Measurements from ENCODE around the gene CRB3. TPM values are rescaled to one million over a fixed set of nuclear protein-coding genes. Genes with fewer than 3 reads are reported as not detected.

Gene CRB3
- total RNA-seq, 1 experiment from 2014 or later = 53.9 TPM

DNA sequence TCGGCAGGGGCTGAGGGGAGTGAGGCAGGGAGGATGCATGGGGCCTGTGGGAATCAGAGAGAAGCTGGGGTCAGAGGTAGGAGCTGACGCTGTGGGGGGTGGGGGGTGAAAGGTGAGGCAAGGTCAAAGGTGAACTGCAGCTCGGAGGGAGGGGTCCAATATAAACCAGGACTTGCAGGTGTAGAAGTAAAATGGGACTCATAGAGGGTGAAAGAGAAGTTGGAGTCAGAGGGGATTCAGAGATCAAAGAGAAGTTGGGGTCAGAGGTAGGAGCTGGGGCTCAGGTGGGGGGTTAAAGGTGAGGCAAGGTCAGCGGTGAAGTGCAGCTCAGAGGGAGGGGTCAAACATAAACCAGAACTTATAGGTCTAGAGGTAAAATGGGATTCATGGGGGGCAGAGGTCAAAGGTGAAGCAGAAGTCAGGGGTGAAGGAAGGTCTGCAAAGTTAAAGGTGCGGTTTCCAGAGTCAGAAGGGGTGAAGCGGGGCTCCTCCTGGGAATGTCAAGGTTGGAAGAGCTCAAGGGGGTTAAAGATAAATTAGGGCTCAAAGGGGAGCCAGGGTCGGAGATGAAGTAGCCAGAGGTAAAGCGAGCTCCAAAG lies 30.5 kb downstream of the CRB3 start:
- Histone ChIP-seq H3K4me3 (ENCODE audit: low read depth, low read length) (no peak overlapping the region), H3K27me3 (replicated peaks; ENCODE audit: control insufficient read depth, insufficient read depth, low read length) (no peaks in the 10 kb centered on the region), H3K4me1 (no peaks in the 10 kb centered on the region), H3K9me3 (no peaks in the 10 kb centered on the region), H3K36me3 (ENCODE audit: control insufficient read depth, insufficient read depth, low read length) (no peaks in the 10 kb centered on the region)
- intact Hi-C loops (cut with micrococcal nuclease; ENCODE audit: unreplicated experiment) = no loop called here
- BruUV-seq (replicated peaks) = no TSS peak
- TF ChIP-seq, protein P1, sequence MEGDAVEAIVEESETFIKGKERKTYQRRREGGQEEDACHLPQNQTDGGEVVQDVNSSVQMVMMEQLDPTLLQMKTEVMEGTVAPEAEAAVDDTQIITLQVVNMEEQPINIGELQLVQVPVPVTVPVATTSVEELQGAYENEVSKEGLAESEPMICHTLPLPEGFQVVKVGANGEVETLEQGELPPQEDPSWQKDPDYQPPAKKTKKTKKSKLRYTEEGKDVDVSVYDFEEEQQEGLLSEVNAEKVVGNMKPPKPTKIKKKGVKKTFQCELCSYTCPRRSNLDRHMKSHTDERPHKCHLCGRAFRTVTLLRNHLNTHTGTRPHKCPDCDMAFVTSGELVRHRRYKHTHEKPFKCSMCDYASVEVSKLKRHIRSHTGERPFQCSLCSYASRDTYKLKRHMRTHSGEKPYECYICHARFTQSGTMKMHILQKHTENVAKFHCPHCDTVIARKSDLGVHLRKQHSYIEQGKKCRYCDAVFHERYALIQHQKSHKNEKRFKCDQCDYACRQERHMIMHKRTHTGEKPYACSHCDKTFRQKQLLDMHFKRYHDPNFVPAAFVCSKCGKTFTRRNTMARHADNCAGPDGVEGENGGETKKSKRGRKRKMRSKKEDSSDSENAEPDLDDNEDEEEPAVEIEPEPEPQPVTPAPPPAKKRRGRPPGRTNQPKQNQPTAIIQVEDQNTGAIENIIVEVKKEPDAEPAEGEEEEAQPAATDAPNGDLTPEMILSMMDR (IDR thresholded peaks at IDR 0.05; ENCODE audit: insufficient read depth in 1 of 2, low read depth in 1 of 2, low read length in 1 of 2, severe bottlenecking in 1 of 2, unreplicated experiment in 1 of 2) = no peak
- POLR2A ChIA-PET = no interaction called here
- H3K4me1 Mint-ChIP-seq (ENCODE audit: low read depth, unreplicated experiment) = peaks cover 15% of the 10 kb centered on the region
- DNase-seq = no peak
- CTCF ChIA-PET = interaction anchor here (1.1 kb wide), 1 partner anchor 10 kb away, joined by 4 read pairs; no protein-coding TSS in a partner anchor
- H3K9me3 Mint-ChIP-seq (ENCODE audit: unreplicated experiment) = no peaks in the 10 kb centered on the region
- no peak overlapping the region for H3K27ac Mint-ChIP-seq (ENCODE audit: unreplicated experiment)
- no peak overlapping the region for H3K4me3 Mint-ChIP-seq (ENCODE audit: unreplicated experiment)
- H3K36me3 Mint-ChIP-seq (ENCODE audit: insufficient read depth, unreplicated experiment) = no peaks in the 10 kb centered on the region
- H3K27me3 Mint-ChIP-seq (ENCODE audit: insufficient read depth, unreplicated experiment) = peaks cover 3% of the 10 kb centered on the region

DNA sequence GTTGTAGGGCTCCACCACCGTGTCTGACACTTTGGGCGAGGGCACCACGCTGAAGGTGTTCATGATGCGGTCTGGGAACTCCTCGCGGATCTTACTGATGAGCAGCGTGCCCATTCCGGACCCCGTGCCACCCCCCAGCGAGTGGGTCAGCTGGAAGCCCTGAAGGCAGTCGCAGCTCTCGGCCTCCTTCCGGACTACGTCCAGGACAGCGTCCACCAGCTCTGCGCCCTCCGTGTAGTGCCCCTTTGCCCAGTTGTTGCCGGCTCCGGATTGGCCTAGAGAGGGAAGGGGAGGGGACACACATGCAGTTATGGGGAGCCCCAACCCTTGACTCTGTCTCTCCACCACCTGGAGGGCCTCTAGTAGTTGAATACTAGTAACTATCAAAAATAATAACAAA lies 31.9 kb downstream of the CRB3 start:
- H3K9me3 Mint-ChIP-seq (ENCODE audit: unreplicated experiment) = no peaks in the 10 kb centered on the region
- H3K9me3 ChIP-seq = no peaks in the 10 kb centered on the region
- H3K4me1 ChIP-seq = no peaks in the 10 kb centered on the region
- no peak overlapping the region for H3K4me3 Mint-ChIP-seq (ENCODE audit: unreplicated experiment)
- H3K36me3 ChIP-seq (ENCODE audit: control insufficient read depth, insufficient read depth, low read length) = no peaks in the 10 kb centered on the region
- ChIA-PET CTCF (no interaction called here), POLR2A (no interaction called here)
- no peaks in the 10 kb centered on the region for H3K27me3 ChIP-seq (replicated peaks; ENCODE audit: control insufficient read depth, insufficient read depth, low read length)
- H3K4me1 Mint-ChIP-seq (ENCODE audit: low read depth, unreplicated experiment) = peaks cover 8% of the 10 kb centered on the region
- BruUV-seq (replicated peaks) = no TSS peak
- no peaks in the 10 kb centered on the region for H3K27me3 Mint-ChIP-seq (ENCODE audit: insufficient read depth, unreplicated experiment)
- no peak overlapping the region for H3K4me3 ChIP-seq (ENCODE audit: low read depth, low read length)
- no peaks in the 10 kb centered on the region for H3K36me3 Mint-ChIP-seq (ENCODE audit: insufficient read depth, unreplicated experiment)
- DNase-seq = no peak
- TF ChIP-seq, protein P1 (IDR thresholded peaks at IDR 0.05; ENCODE audit: insufficient read depth in 1 of 2, low read depth in 1 of 2, low read length in 1 of 2, severe bottlenecking in 1 of 2, unreplicated experiment in 1 of 2) = no peak
- H3K27ac Mint-ChIP-seq (ENCODE audit: unreplicated experiment) = no peak overlapping the region
- intact Hi-C loops (cut with micrococcal nuclease; ENCODE audit: unreplicated experiment) = no loop called here

GRCh38 chr19:6498294-6499036 lies 34.4 kb downstream of the CRB3 start:
- Histone ChIP-seq H3K4me3 (ENCODE audit: low read depth, low read length) (no peak overlapping the region), H3K36me3 (ENCODE audit: control insufficient read depth, insufficient read depth, low read length) (no peaks in the 10 kb centered on the region), H3K9me3 (no peaks in the 10 kb centered on the region), H3K4me1 (no peaks in the 10 kb centered on the region), H3K27me3 (replicated peaks; ENCODE audit: control insufficient read depth, insufficient read depth, low read length) (no peaks in the 10 kb centered on the region)
- Mint-ChIP-seq H3K27ac (ENCODE audit: unreplicated experiment) (no peak overlapping the region), H3K36me3 (ENCODE audit: insufficient read depth, unreplicated experiment) (no peaks in the 10 kb centered on the region), H3K27me3 (ENCODE audit: insufficient read depth, unreplicated experiment) (no peaks in the 10 kb centered on the region), H3K9me3 (ENCODE audit: unreplicated experiment) (no peaks in the 10 kb centered on the region), H3K4me3 (ENCODE audit: unreplicated experiment) (no peak overlapping the region), H3K4me1 (ENCODE audit: low read depth, unreplicated experiment) (peaks cover 8% of the 10 kb centered on the region)
- no peak for DNase-seq
- TF ChIP-seq, protein P1 (IDR thresholded peaks at IDR 0.05; ENCODE audit: insufficient read depth in 1 of 2, low read depth in 1 of 2, low read length in 1 of 2, severe bottlenecking in 1 of 2, unreplicated experiment in 1 of 2) = no peak
- no TSS peak for BruUV-seq (replicated peaks)
- CTCF ChIA-PET = no interaction called here
- intact Hi-C loops (cut with micrococcal nuclease; ENCODE audit: unreplicated experiment) = no loop called here
- POLR2A ChIA-PET = no interaction called here

Data from Caco-2 (cell line).